ENCODE results near the gene RAPGEF4.

DNA sequence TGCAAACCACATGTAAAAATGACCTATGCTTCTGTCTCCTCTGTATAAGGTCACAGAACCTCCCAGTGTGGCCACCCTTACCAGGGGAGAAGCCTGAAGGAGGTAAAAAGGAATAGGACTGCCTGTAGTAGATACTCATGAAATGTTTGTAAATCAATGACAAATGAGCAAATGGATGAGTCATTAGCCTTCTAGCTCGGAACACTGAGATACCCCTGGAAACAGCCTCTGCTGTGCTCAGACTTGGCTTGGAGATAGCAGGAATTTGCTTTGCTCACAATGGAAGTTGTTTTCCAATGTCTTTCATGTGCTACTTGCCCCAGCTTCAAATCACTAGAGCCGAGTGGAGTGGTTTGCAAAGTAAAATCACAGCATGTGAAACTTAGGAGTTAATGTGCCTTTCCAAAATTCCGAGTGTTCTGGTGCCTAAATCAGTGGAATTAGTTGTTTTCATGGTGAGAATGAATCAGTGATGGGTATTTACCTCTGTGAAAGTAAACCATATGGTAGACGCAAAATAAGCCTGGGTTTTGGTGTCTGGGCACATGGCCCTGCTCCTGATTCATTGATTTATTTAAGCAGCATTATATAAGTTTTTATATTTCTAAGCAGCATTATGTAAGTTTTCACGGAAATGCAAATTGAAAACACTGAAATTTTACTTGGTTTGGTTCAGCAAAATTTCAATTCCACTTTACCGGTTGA lies 186.0 kb downstream of the RAPGEF4 start:
- no peak for TF ChIP-seq POLR2A (IDR thresholded peaks at IDR 0.05; ENCODE audit: low read depth, low read length)
- no peak for TF ChIP-seq POLR2AphosphoS5 (IDR thresholded peaks at IDR 0.05; ENCODE audit: low read depth, low read length)
